ENCODE measurements around the gene TRIM3.

The TRIM3 gene

GRCh38 chr11:6473451-6474412, at the start of gene TRIM3:
TSS of gene TRIM3 (minus strand) at chr11:6473941. CDS start at chr11:6465695, 8,246 bp downstream.
- no peak for TF ChIP-seq GATA2 (IDR thresholded peaks at IDR 0.05; ENCODE audit: low read depth, low read length)
- TF ChIP-seq GATA3 (IDR thresholded peaks at IDR 0.05; ENCODE audit: low read depth, low read length), result no peak

GRCh38 chr11:6523253-6523652, 49.5 kb upstream of the TRIM3 start:
- TF ChIP-seq GATA2 (IDR thresholded peaks at IDR 0.05; ENCODE audit: low read depth, low read length) (no peak), GATA3 (IDR thresholded peaks at IDR 0.05; ENCODE audit: low read depth, low read length) (no peak)

GRCh38 chr11:6520265-6520664, 46.5 kb upstream of the TRIM3 start:
- TF ChIP-seq GATA3 (IDR thresholded peaks at IDR 0.05; ENCODE audit: low read depth, low read length) (no peak), GATA2 (IDR thresholded peaks at IDR 0.05; ENCODE audit: low read depth, low read length) (no peak)

- no peak for TF ChIP-seq GATA3 (IDR thresholded peaks at IDR 0.05; ENCODE audit: low read depth, low read length)
- no peak for TF ChIP-seq GATA2 (IDR thresholded peaks at IDR 0.05; ENCODE audit: low read depth, low read length)
Measured at GRCh38 chr11:6516865-6517264, 43.1 kb upstream of the TRIM3 start.

GRCh38 chr11:6505577-6506240, 32.0 kb upstream of the TRIM3 start:
- TF ChIP-seq GATA3 (IDR thresholded peaks at IDR 0.05; ENCODE audit: low read depth, low read length) (no peak), GATA2 (IDR thresholded peaks at IDR 0.05; ENCODE audit: low read depth, low read length) (no peak)

- TF ChIP-seq GATA2 (IDR thresholded peaks at IDR 0.05; ENCODE audit: low read depth, low read length), result no peak
- TF ChIP-seq GATA3 (IDR thresholded peaks at IDR 0.05; ENCODE audit: low read depth, low read length), result no peak
Measured at GRCh38 chr11:6504166-6504565, 30.4 kb upstream of the TRIM3 start.

- TF ChIP-seq GATA2 (IDR thresholded peaks at IDR 0.05; ENCODE audit: low read depth, low read length), result no peak
- no peak for TF ChIP-seq GATA3 (IDR thresholded peaks at IDR 0.05; ENCODE audit: low read depth, low read length)
Measured at GRCh38 chr11:6502382-6502781, 28.6 kb upstream of the TRIM3 start.

- no peak for TF ChIP-seq GATA3 (IDR thresholded peaks at IDR 0.05; ENCODE audit: low read depth, low read length)
- no peak for TF ChIP-seq GATA2 (IDR thresholded peaks at IDR 0.05; ENCODE audit: low read depth, low read length)
Measured at GRCh38 chr11:6498544-6498943, 24.8 kb upstream of the TRIM3 start.

- TF ChIP-seq GATA3 (IDR thresholded peaks at IDR 0.05; ENCODE audit: low read depth, low read length), result no peak
- TF ChIP-seq GATA2 (IDR thresholded peaks at IDR 0.05; ENCODE audit: low read depth, low read length), result no peak
Measured at GRCh38 chr11:6498121-6498520, 24.4 kb upstream of the TRIM3 start.

GRCh38 chr11:6497069-6497839, 23.5 kb upstream of the TRIM3 start, which contains the start of gene DNHD1:
TSS of gene DNHD1 (plus strand) at chr11:6497280. CDS start at chr11:6498216, 936 bp downstream.
- TF ChIP-seq GATA3 (IDR thresholded peaks at IDR 0.05; ENCODE audit: low read depth, low read length), result no peak

- TF ChIP-seq GATA2 (IDR thresholded peaks at IDR 0.05; ENCODE audit: low read depth, low read length), result no peak
- TF ChIP-seq GATA3 (IDR thresholded peaks at IDR 0.05; ENCODE audit: low read depth, low read length), result no peak
Measured at GRCh38 chr11:6489306-6489705, 15.6 kb upstream of the TRIM3 start.

- TF ChIP-seq GATA3 (IDR thresholded peaks at IDR 0.05; ENCODE audit: low read depth, low read length) (no peak), GATA2 (IDR thresholded peaks at IDR 0.05; ENCODE audit: low read depth, low read length) (no peak)
Measured at GRCh38 chr11:6488821-6489220, 15.1 kb upstream of the TRIM3 start.

GRCh38 chr11:6488342-6488741, 14.6 kb upstream of the TRIM3 start:
- TF ChIP-seq GATA3 (IDR thresholded peaks at IDR 0.05; ENCODE audit: low read depth, low read length) (no peak), GATA2 (IDR thresholded peaks at IDR 0.05; ENCODE audit: low read depth, low read length) (no peak)

GRCh38 chr11:6486938-6487337, 13.2 kb upstream of the TRIM3 start:
- TF ChIP-seq GATA3 (IDR thresholded peaks at IDR 0.05; ENCODE audit: low read depth, low read length) (no peak), GATA2 (IDR thresholded peaks at IDR 0.05; ENCODE audit: low read depth, low read length) (no peak)
